UCSD-AML1 (cell line): Measurements from ENCODE around the gene NUMB.

ENCODE experiments used
- DNase-seq: peaks from one replicate; lab custom pipeline; 2025; ENCODE audit not compliant: unreplicated experiment; lab: John Stamatoyannopoulos, UW

The NUMB gene

DNA sequence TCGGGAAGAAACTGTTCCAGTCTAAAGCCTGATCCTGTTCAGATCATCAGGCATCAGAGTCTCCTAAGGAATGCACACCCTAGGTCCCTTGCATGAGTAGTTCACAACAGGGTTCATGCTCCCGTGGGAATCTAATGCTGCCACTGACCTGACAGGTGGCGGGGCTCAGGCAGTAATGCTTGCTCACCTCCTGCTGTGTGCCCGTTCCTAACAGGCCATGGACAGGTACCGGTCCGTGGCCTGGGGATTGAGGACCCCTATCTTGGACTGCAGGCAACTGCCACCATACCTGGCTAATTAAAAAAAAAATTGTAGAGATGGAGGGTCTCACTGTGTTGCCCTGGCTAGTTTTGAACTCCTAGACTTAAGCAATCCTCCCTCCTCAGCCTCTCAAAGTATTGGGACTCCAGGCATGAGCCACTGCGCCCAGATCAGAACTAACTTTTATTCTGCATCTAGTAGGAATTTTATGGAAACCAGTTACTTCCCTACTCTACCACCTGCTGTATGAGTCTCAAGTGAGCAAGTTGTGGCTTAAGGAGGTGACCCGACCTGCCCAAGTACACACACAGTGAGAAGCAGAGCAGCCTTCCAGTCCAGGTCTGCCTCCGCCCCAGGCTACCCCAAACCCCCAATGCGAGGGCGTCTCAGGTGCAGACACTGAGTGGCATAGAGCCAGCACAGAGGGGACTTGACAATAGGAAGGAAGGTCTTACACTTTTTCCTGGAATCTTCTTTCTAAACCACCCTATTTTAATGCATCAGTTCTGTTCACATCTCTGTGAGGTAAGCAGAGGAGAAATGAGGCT lies 223.6 kb downstream of the NUMB start:
- DNase-seq: no peak

DNA sequence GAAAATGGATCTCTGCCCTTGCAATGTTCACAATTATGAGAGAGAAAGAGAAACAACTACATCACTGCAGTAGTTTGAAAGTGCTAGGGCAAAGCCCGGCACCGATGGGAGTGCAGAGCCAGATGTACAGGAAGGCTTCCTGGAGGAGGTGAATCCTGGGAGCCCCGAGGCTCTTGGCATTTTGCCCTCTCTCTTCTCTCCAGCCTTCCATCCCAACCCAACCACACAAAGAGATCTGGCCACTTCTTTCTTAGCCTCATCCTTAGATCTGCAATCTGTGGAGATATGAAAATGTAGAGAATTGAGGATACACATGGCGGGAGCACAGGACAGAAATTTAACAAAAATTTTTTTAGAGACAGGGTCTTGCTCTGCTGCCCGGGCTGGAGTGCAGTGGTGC lies 224.3 kb downstream of the NUMB start:
- no peak for DNase-seq

DNA sequence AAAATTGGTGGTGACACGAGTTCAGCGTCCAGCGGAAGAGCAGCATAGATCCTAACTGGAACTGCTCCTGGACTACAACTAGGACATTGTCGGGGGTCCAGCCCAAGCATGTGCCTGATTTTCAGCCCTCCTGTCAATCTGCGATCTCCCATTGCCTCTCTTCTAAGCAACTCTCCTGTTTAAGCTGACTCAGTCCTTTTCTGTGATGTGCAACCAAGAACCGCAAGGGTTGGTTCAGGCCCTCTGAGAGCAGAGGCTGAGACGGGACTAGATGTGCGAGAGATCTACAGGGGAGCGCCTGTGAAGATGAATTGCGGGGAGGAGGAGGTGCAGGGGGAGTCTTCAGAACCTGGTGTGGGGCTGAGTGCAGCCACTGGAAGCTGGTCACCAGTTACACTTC lies 224.8 kb downstream of the NUMB start:
- DNase-seq: no peak

DNA sequence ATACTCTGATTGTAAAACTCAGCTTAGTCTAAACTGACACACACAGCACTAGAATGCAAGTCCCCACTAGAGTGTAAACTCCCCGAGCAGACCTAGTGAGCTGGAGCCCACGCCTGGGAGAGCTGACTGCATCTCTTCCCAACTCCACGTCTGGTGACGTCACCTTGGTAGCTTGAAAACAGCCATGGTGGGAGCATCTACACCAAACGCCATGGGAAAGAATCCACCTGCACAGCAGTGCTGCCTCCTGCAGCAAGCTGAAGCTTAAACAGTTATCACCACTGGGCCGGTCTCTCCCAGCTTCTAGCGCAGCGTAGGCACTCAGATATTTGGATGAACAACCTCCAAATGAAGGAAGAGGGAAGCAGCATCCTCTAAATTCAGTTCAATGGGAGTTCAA lies 225.4 kb downstream of the NUMB start:
- DNase-seq: no peak

DNA sequence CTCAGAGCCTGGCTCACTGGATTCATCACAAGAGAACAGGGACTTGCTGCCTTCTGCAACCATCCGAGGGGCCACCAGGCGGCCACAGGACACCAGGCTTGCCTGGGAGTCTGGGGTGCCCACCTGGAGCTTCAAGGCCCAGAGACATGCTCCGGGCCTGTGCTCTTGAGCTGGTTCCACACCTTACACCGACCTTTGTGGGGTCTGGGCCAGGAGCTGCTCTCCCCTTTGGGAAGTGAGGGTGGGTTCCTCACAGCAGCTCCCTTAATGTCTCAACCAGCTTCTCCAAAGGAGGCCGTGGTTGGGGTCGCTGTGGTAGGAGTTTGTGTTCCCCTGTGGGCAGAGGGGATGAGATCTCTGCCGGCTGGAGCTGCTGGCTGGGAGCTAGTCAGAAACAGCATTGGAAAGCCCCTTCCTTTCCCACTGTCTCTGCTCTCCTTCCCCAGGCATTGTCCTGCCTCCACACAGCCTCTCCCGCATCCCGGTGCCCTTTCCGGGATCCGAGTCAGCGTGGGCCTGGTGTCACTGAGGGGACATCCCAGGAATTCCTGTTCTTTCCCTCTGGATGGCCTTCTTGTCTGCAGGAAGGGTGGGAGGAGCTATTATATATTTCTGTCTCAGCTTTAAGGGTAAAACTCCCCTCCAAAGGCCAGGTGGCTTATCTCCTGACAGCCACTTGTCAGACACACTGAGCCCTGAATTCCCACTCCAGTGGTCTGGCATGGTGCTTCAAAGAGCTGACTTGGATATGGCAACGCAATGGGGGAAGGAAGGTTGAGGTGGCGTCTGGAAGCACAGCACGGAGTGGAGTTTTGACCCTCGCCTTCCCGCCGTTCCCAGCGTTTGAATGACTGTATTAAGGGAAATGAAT lies 226.1 kb downstream of the NUMB start:
- peak; percentile 43 for DNase-seq

DNA sequence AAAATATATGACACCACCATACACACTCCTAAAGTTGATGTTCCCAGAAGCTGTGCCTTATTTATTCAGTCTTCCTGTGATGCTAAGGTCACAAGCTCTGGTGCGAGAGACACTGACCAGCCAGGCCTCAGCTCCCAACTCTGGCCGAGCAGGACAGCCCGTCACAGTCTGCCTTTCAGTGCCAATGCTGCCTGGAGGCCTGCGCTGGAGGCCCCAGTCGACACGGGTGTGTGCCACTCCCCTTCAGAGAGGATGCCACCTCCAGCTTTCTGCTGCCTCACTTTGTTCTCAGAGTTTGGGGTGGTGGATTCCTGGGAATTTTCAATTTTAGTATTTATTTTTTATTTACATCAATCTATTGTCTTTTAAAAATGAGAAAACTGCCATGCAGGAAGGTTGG lies 228.3 kb downstream of the NUMB start:
- DNase-seq: no peak

DNA sequence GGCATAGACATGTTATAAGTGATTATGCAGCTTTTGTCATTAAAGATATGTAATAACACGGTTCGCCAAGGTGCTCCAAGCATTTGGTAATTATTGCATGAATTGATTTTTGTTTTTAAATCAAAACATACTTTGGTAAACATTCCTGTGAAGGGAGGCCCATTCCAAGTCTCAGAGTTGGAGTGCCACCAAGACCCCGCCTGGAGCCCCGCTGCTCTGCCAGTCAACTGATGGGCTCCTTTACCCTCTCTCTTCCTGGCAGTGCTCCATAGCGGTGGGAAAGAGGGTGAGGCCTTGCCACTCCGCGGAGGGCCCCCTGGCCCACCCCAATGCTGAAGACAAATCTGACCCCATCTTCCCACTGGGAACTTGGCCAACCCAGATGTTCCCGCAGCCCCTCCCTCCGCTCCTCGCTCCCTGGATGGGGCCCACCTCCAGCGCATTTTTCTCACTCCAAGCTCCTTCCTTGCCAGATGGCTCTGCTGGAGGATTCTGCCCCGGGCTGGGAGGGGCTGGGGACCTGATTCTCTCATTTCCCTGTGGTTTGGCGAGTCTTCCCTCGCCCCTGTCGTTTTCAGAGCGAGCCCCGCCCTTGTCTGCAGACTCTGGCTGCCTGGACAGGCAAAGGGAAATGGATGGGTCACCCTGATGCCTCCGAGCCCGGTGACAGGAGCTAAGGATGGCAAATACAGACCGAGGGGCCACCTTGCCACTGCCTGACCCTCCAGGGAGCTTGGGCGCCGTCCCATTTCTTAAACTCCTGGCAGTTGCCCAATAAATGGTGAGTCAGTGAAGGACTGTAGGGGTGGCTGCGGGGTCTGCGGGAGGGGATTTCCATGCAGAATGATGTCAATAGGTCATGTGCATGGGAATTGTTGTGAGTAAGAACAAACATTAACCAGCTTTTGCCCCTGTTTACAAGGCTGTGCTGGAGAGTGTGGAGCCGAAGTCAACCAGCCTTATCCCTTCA lies 230.2 kb downstream of the NUMB start:
- DNase-seq: no peak

DNA sequence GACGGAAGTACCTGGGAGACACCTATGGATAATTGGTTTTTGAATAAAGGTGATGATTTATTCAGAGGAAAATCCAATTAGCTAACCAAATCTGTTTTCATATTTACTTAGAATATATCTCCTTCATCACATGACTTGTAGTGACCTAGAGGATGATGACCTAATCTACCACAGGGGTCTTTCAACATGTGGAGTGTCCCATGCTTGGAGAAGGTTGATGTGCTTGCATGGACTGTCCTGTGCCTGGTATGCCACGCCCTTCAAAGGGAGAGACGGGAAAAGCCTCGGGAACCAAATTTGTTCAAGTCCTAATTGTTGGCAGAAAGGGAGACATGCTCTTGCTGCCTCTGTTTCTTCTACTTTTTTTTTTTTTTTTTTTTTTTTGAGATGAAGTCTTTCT lies 232.8 kb downstream of the NUMB start:
- DNase-seq: no peak
